Bronchial epithelial cell (primary cell): ENCODE results near the gene SH3RF2. TPM values are rescaled to one million over a fixed set of nuclear protein-coding genes. Genes with fewer than 3 reads are reported as not detected.

ENCODE experiments used
- DNase-seq: peaks from one replicate; pipeline ENCODE4 v3.0.0-alpha.2; 2010; ENCODE audit warnings: low read depth
- FAIRE-seq: peaks from 2 replicates; lab custom pipeline; 2011; peaks lifted over from hg19 to GRCh38; lab: Jason Lieb, UNC
- H3K27me3 ChIP-seq: 2 replicates; pipeline ENCODE4 v1.5.1; 2011; ENCODE audit warnings: low read length; ENCODE audit not compliant: control insufficient read depth, insufficient read depth
- H3K36me3 ChIP-seq: 2 replicates; pipeline ENCODE4 v1.5.1; 2011; ENCODE audit warnings: low read length; ENCODE audit not compliant: control insufficient read depth, insufficient read depth
- H3K4me3 ChIP-seq: 2 replicates; pipeline ENCODE4 v1.5.1; 2011; ENCODE audit warnings: mild to moderate bottlenecking, low read depth, low read length, control low read depth
- CTCF ChIP-seq: IDR thresholded peaks from 2 replicates; pipeline ENCODE4 v1.5.1; 2011; ENCODE audit warnings: mild to moderate bottlenecking, moderate library complexity, low read length, control low read depth, inconsistent platforms; ENCODE audit not compliant: insufficient read depth, severe bottlenecking
- total RNA-seq: library from RNA; depleted of rRNA; stranded (reverse); fragments of >200 nt; gene quantifications from 2 replicates; pipeline ENCODE4 v1.2.1, GENCODE V29; 2014

Gene SH3RF2
- total RNA-seq, 1 donor from 2014 or later = 3.7 TPM

- FAIRE-seq (no peak), DNase-seq (no peak)
- Histone ChIP-seq H3K36me3 (no peaks in the 10 kb centered on the region), H3K4me3 (no peak overlapping the region), H3K27me3 (no peaks in the 10 kb centered on the region)
- TF ChIP-seq CTCF = no peak
Observed at GRCh38 chr5:146071171-146071570, 134.8 kb downstream of the SH3RF2 start.

GRCh38 chr5:146072595-146072994 is 136.2 kb downstream of the SH3RF2 start:
- no peak for FAIRE-seq
- Histone ChIP-seq H3K4me3 (no peak overlapping the region), H3K27me3 (no peaks in the 10 kb centered on the region)

GRCh38 chr5:146073239-146073900 is 137.0 kb downstream of the SH3RF2 start:
- H3K36me3 ChIP-seq = no peaks in the 10 kb centered on the region
- FAIRE-seq (no peak), DNase-seq (no peak)
- no peak for TF ChIP-seq CTCF
- H3K4me3 ChIP-seq = no peak overlapping the region
- no peaks in the 10 kb centered on the region for H3K27me3 ChIP-seq

More at GRCh38 chr5:146072595-146072994, 136.2 kb downstream of the SH3RF2 start:
- TF ChIP-seq CTCF = no peak
- no peaks in the 10 kb centered on the region for H3K36me3 ChIP-seq
- peak; percentile 47 for DNase-seq

GRCh38 chr5:146076028-146076427 is 139.7 kb downstream of the SH3RF2 start:
- DNase-seq (no peak), FAIRE-seq (no peak)
- Histone ChIP-seq H3K36me3 (no peaks in the 10 kb centered on the region), H3K27me3 (no peaks in the 10 kb centered on the region), H3K4me3 (no peak overlapping the region)
- TF ChIP-seq CTCF = no peak

- Histone ChIP-seq H3K36me3 (no peaks in the 10 kb centered on the region), H3K4me3 (no peak overlapping the region), H3K27me3 (no peaks in the 10 kb centered on the region)
- DNase-seq (no peak), FAIRE-seq (no peak)
- TF ChIP-seq CTCF = no peak
Observed at GRCh38 chr5:146076455-146076854, 140.1 kb downstream of the SH3RF2 start.

GRCh38 chr5:146078566-146078965 is 142.2 kb downstream of the SH3RF2 start:
- H3K27me3 ChIP-seq = no peaks in the 10 kb centered on the region

More at GRCh38 chr5:146078566-146078965, 142.2 kb downstream of the SH3RF2 start:
- DNase-seq = no peak
- H3K4me3 ChIP-seq = no peak overlapping the region
- TF ChIP-seq CTCF = no peak
- no peak for FAIRE-seq
- H3K36me3 ChIP-seq = no peaks in the 10 kb centered on the region
